DOHH2 (cell line): ENCODE measurements around the gene WNT7A.

Source experiments
- H3F3A ChIP-seq: fragments of 200-600 bp; sonication (generic), shearing (Covaris generic); 2 replicates; pipeline ENCODE4 v1.6.0; 2016; ENCODE audit warnings: antibody characterized with exemption, mild to moderate bottlenecking; ENCODE audit not compliant: control insufficient read depth, insufficient read depth
- H3K27ac ChIP-seq: fragments of 200-600 bp; sonication (generic); 2 replicates; pipeline ENCODE4 v1.5.1; 2014; ENCODE audit warnings: low read depth, mild to moderate bottlenecking, low read length, moderate library complexity
- H3K27me3 ChIP-seq: fragments of 200-600 bp; sonication (generic); 2 replicates; pipeline ENCODE4 v1.6.1; 2014; ENCODE audit warnings: mild to moderate bottlenecking, low read length, mixed read lengths; ENCODE audit not compliant: control insufficient read depth
- H3K36me3 ChIP-seq: fragments of 200-600 bp; sonication (generic); 2 replicates; pipeline ENCODE4 v1.6.1; 2014; ENCODE audit warnings: mild to moderate bottlenecking, low read length, moderate library complexity, mixed read lengths; ENCODE audit not compliant: control insufficient read depth
- H3K4me1 ChIP-seq: fragments of 200-600 bp; sonication (generic); 2 replicates; pipeline ENCODE4 v1.6.1; 2014; ENCODE audit warnings: mild to moderate bottlenecking, low read length, mixed read lengths; ENCODE audit not compliant: control insufficient read depth
- H3K4me2 ChIP-seq: fragments of 200-600 bp; sonication (generic); 2 replicates; pipeline ENCODE4 v1.6.0; 2014; ENCODE audit warnings: mild to moderate bottlenecking, low read length, moderate library complexity
- H3K4me3 ChIP-seq: fragments of 200-600 bp; sonication (generic); 2 replicates; pipeline ENCODE4 v1.5.1; 2014; ENCODE audit warnings: mild to moderate bottlenecking, low read length, mixed read lengths
- H3K79me2 ChIP-seq: fragments of 200-600 bp; sonication (generic); 2 replicates; pipeline ENCODE4 v1.6.1; 2014; ENCODE audit warnings: mild to moderate bottlenecking, low read length, mixed read lengths; ENCODE audit not compliant: control insufficient read depth
- H3K9me2 ChIP-seq: fragments of 200-600 bp; sonication (generic); replicated peaks from 2 replicates; pipeline ENCODE4 v1.6.1; 2014; ENCODE audit warnings: mild to moderate bottlenecking, low read length, mixed read lengths; ENCODE audit not compliant: control insufficient read depth
- H3K9me3 ChIP-seq: fragments of 200-600 bp; sonication (generic); 2 replicates; pipeline ENCODE4 v1.6.1; 2014; ENCODE audit warnings: antibody characterized with exemption, low read length, mixed read lengths; ENCODE audit not compliant: control insufficient read depth, insufficient read depth
- H4K20me1 ChIP-seq: fragments of 200-600 bp; sonication (generic); 2 replicates; pipeline ENCODE4 v1.6.0; 2014; ENCODE audit warnings: low read depth, mild to moderate bottlenecking, antibody characterized with exemption, low read length, moderate library complexity; ENCODE audit not compliant: control insufficient read depth, insufficient read depth
- CTCF ChIP-seq: fragments of 200-600 bp; sonication (generic); IDR thresholded peaks from one replicate; pipeline ENCODE4 v1.5.1; 2014; ENCODE audit warnings: antibody characterized with exemption, mild to moderate bottlenecking, low read depth, low read length; ENCODE audit not compliant: poor library complexity, severe bottlenecking
- EZH2phosphoT487 ChIP-seq: fragments of 200-600 bp; sonication (generic); IDR thresholded peaks from 2 replicates; pipeline ENCODE4 v1.6.1; 2017; ENCODE audit warnings: borderline replicate concordance, mild to moderate bottlenecking, antibody characterized with exemption, low read length, moderate library complexity, mixed read lengths

WNT7A gene

GRCh38 chr3:13837751-13838150, 42.1 kb downstream of the WNT7A start:
- Histone ChIP-seq H3K4me1 (no peaks in the 10 kb centered on the region), H3K27ac (no peak overlapping the region)

DNA sequence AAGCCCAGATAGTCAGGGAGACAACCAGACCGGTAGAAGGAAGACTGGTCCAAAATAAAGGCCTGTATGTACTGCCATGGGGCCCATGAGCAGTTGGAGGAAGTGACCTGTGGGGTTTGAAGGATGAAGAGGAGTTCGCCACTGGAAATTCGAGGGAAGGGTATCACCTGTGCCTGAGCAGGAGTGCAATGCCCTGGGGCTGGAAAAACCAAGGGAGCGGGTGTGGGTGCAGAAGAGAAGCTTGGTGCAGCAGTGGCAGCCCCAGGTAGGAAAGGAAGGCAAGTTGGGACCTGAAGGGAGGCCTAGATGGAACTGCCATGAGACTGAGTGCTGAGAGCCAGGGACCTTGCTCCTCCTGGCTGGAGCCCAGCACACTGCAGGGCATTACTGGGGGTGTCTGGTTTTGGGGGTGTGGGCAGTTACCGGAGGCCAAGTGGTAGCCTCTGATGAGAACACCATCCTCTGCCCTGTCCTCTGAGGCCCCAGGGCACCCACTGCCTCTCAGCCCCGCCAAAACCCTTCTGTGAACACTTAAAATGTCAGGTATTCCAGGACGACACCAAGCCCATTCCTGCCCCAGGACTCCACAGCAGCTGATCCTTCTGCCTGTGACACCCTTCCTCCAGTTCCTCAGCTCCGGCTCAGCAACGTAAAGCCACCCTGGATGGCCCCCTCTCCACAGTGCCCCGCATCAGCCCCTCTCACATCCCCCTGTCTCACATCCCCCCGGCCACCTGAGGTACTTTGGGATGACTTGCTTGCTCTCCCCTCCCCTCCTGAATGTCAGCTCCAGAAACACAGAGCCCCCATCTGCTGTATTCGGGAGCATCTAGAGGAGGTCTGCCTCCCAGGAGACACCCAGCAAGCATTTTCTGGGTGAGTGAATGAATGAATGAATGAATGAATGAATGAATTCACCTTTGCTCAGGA, 42.9 kb downstream of the WNT7A start:
- Histone ChIP-seq H4K20me1 (no peaks in the 10 kb centered on the region; the same call in 1 of the 2 replicates), H3K27ac (no peak overlapping the region), H3F3A (no peaks in the 10 kb centered on the region), H3K9me3 (no peaks in the 10 kb centered on the region), H3K36me3 (no peaks in the 10 kb centered on the region), H3K4me2 (no peak overlapping the region), H3K9me2 (no peaks in the 10 kb centered on the region), H3K4me1 (no peaks in the 10 kb centered on the region), H3K79me2 (no peaks in the 10 kb centered on the region), H3K27me3 (no peaks in the 10 kb centered on the region), H3K4me3 (no peak overlapping the region)
- TF ChIP-seq CTCF, result no peak
- no peak for TF ChIP-seq EZH2phosphoT487

More at GRCh38 chr3:13837751-13838150, 42.1 kb downstream of the WNT7A start:
- Histone ChIP-seq H3F3A (no peaks in the 10 kb centered on the region), H3K4me3 (no peak overlapping the region), H3K9me3 (no peaks in the 10 kb centered on the region), H3K79me2 (no peaks in the 10 kb centered on the region), H3K36me3 (no peaks in the 10 kb centered on the region), H4K20me1 (no peaks in the 10 kb centered on the region; the same call in 1 of the 2 replicates), H3K9me2 (no peaks in the 10 kb centered on the region), H3K4me2 (no peak overlapping the region), H3K27me3 (no peaks in the 10 kb centered on the region)
- no peak for TF ChIP-seq EZH2phosphoT487
- TF ChIP-seq CTCF, result no peak

- Histone ChIP-seq H3K4me2 (no peak overlapping the region), H4K20me1 (no peaks in the 10 kb centered on the region), H3K4me1 (no peaks in the 10 kb centered on the region), H3F3A (no peaks in the 10 kb centered on the region), H3K79me2 (no peaks in the 10 kb centered on the region), H3K4me3 (no peak overlapping the region), H3K27ac (no peak overlapping the region), H3K9me3 (no peaks in the 10 kb centered on the region), H3K36me3 (no peaks in the 10 kb centered on the region), H3K27me3 (no peaks in the 10 kb centered on the region), H3K9me2 (no peaks in the 10 kb centered on the region)
- TF ChIP-seq EZH2phosphoT487 (no peak), CTCF (no peak)
These were observed 44.6 kb downstream of the WNT7A start for GRCh38 chr3:13835246-13835645.
